IgD-negative memory B cell (primary cell): ENCODE data around the gene CIB4. TPM values are rescaled to one million over a fixed set of nuclear protein-coding genes. Genes with fewer than 3 reads are reported as not detected.
"Not testable (repeated sequence)": the region's sequence is repeated elsewhere in the genome, so short reads cannot be mapped to it uniquely, and the experiment has no call there.

ENCODE experiments used
- H3K27ac Mint-ChIP-seq, 3 donors: one replicate each; pipeline ENCODE4 v1.8.0; 2020 to 2022; ENCODE audit warnings: mild to moderate bottlenecking in 3 of 3, mixed read lengths in 3 of 3, moderate library complexity in 1 of 3
- H3K27me3 Mint-ChIP-seq: one replicate; pipeline ENCODE4 v1.8.0; 2021; ENCODE audit warnings: mixed read lengths
- H3K36me3 Mint-ChIP-seq: one replicate; pipeline ENCODE4 v1.8.0; 2020; ENCODE audit warnings: mild to moderate bottlenecking, mixed read lengths
- H3K4me1 Mint-ChIP-seq, 3 donors: one replicate each; pipeline ENCODE4 v1.8.0; 2020 to 2022; ENCODE audit warnings: mixed read lengths in 3 of 3, mild to moderate bottlenecking in 1 of 3
- H3K4me3 Mint-ChIP-seq, 4 donors: one replicate each; pipeline ENCODE4 v1.8.0; 2020 to 2022; ENCODE audit warnings: mild to moderate bottlenecking in 4 of 4, mixed read lengths in 4 of 4, moderate library complexity in 3 of 4
- H3K9me3 Mint-ChIP-seq, 3 donors: one replicate each; pipeline ENCODE4 v1.8.0; 2020 to 2021; ENCODE audit warnings: mixed read lengths in 3 of 3, mild to moderate bottlenecking in 1 of 3
- polyA plus RNA-seq: library from polyadenylated mRNA; unstranded; fragments of 300-500 nt; fragmentation: Illumina TruSeq; gene quantifications from one replicate; pipeline ENCODE4 v1.2.3, GENCODE V29; 2021

Gene CIB4
- polyA plus RNA-seq, 1 donor from 2014 or later = not detected

DNA sequence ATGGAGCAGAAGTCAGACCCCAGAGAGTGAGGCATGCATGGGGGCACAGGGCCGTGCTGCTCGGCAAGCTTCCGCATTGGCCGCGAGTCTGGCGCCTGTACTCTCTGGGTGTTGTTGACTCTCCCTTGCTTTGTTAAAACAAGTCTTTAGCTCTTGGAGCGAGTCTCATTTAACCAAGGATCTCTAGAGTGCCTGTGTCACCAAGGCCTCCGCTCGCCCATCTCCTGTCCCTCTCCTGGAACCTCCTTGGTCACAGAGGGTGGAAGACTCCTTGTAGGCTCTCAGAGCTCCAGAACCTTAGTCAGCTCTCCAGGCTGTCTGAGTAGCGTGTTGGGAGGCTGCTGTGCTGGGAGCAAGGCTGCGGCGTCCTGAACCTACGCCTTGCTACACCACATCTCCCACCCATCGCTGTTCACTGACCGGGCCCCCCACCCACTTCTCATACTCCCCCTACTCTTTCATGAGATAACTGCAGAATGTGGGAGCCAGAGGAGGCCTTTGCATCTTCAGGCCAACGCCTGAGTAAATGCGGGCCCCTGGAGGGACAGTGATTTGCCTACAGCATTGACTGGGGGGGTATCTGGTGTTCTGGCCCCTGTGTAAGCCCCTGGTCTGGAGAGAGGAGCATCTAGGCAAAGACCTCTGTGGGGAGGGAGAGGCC, 66.1 kb downstream of the CIB4 start:
- Mint-ChIP-seq H3K27me3 (peaks cover 24% of the 10 kb centered on the region), H3K9me3 (no peaks in the 10 kb centered on the region), H3K27ac (no peak overlapping the region), H3K4me1 (no peaks in the 10 kb centered on the region), H3K4me3 (no peak overlapping the region), H3K36me3 (no peaks in the 10 kb centered on the region)

DNA sequence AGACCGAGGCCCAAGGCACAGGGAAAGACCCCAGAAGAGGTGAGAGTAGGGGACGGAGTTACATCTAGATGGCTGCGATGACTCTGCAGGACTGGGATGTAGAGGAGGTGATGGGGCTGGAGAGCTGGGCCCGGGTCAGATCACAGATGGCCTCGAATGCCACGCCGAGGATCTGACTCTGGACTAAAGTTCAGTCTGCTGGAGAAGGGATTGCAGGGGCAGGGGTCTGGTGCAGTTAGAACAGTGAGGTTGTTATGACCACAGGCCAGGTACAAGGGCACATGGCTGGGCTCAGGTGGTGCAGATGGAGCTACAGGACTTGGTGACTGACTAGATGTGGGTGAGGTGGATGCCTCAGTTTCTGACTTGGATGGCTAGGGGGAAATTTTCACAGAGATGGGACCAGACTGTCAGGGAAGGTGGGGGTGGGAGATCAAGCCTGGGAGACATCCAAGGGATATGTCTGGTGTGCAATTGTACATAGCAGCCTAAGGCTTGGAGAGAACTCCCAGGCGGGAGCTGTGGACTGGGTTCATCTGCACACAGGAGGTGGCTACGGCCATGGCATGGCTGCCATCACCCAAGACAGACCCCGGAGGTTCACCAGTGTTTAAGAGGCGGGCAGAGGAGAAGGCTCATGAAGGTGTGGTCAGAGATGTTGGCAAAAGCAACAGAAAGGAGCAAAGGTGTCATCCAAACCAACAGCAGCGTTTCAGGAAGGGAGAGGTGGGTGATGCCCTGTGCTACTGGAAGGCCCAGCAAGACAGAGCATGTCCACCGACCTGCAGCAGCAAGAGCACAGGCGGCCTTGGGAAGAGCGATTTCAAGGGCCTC, 66.9 kb downstream of the CIB4 start:
- peaks cover 24% of the 10 kb centered on the region for H3K27me3 Mint-ChIP-seq
- H3K9me3 Mint-ChIP-seq = no peaks in the 10 kb centered on the region
- no peak overlapping the region for H3K27ac Mint-ChIP-seq
- H3K36me3 Mint-ChIP-seq = no peaks in the 10 kb centered on the region
- no peak overlapping the region for H3K4me3 Mint-ChIP-seq
- no peaks in the 10 kb centered on the region for H3K4me1 Mint-ChIP-seq

DNA sequence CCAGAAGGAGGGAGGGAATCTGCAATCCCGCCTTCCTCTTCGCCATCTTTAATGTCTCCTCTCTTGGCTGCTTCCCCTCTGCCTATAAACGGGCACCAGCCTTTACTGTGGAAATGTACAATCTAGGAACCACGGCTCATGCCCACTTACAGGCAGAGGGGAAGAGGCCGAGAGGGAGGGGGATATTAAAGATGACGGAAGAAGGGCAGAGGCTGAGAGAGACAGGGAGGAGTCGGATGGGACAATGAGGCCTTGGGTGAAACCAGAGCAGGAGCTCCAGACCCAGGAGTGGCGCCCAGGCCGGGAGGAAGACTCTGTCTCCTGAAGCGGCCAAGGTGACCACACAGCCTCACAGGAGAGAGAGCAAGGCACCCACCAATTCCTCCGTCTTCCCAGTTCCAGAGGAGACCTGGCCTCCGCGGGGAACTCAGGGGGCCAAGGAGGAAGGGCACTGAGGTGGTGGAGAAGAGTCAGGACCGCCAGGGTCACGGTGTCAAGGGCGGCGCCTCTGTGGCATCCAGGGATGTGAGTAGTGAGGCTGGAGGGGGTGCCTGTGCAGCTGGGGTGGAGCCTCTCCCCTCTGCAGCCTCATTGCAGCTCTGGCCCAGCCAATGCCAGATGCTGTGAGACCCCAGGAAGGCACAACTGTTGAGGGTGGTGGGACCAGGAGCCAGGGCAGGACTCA, 67.8 kb downstream of the CIB4 start:
- Mint-ChIP-seq H3K4me3 (no peak overlapping the region), H3K27me3 (peaks cover 25% of the 10 kb centered on the region), H3K27ac (no peak overlapping the region), H3K4me1 (no peaks in the 10 kb centered on the region), H3K36me3 (no peaks in the 10 kb centered on the region), H3K9me3 (no peaks in the 10 kb centered on the region)

- H3K4me1 Mint-ChIP-seq = no peaks in the 10 kb centered on the region
- no peaks in the 10 kb centered on the region for H3K9me3 Mint-ChIP-seq
- H3K27me3 Mint-ChIP-seq = peaks cover 20% of the 10 kb centered on the region
- H3K36me3 Mint-ChIP-seq = no peaks in the 10 kb centered on the region
- H3K27ac Mint-ChIP-seq = no peak overlapping the region
- H3K4me3 Mint-ChIP-seq = no peak overlapping the region
Measured at GRCh38 chr2:26572591-26572990, 68.6 kb downstream of the CIB4 start.

GRCh38 chr2:26571316-26571715, 69.8 kb downstream of the CIB4 start:
- no peaks in the 10 kb centered on the region for H3K9me3 Mint-ChIP-seq
- no peak overlapping the region for H3K27ac Mint-ChIP-seq
- H3K4me3 Mint-ChIP-seq = no peak overlapping the region
- peaks cover 17% of the 10 kb centered on the region for H3K27me3 Mint-ChIP-seq
- H3K4me1 Mint-ChIP-seq = no peaks in the 10 kb centered on the region
- H3K36me3 Mint-ChIP-seq = no peaks in the 10 kb centered on the region

DNA sequence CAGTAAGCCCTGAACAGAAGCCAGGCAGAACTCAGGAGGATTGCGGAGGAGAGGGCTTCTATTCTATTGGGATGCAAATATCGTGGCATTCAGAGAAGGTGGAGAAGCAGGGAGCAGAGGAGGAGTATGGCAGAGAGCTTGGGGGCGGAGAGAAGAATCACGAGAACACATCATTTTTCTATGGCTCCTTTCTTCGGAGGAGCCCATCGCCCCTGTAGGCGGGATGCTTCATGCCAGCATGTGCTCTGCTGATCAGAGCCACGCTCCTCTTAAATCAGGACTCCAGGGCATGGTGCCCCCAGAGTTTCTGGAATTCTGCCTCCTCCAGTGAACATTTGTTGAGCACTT, 71.1 kb downstream of the CIB4 start:
- Mint-ChIP-seq H3K36me3 (no peaks in the 10 kb centered on the region), H3K9me3 (peaks cover 0 to 3% (median 0%) of the 10 kb centered on the region in 3 donors), H3K4me1 (no peaks in the 10 kb centered on the region), H3K4me3 (no peak overlapping the region), H3K27me3 (peaks cover 22% of the 10 kb centered on the region), H3K27ac (no peak overlapping the region)

- no peak overlapping the region for H3K27ac Mint-ChIP-seq
- no peaks in the 10 kb centered on the region for H3K36me3 Mint-ChIP-seq
- H3K27me3 Mint-ChIP-seq = peaks cover 22% of the 10 kb centered on the region
- H3K9me3 Mint-ChIP-seq = peaks cover 0 to 3% (median 0%) of the 10 kb centered on the region in 3 donors
- no peak overlapping the region for H3K4me3 Mint-ChIP-seq
- H3K4me1 Mint-ChIP-seq = no peaks in the 10 kb centered on the region
Measured at GRCh38 chr2:26569216-26570082, 71.7 kb downstream of the CIB4 start.

GRCh38 chr2:26568076-26568890, 72.9 kb downstream of the CIB4 start:
- H3K27me3 Mint-ChIP-seq = peaks cover 28% of the 10 kb centered on the region
- no peak overlapping the region for H3K27ac Mint-ChIP-seq
- H3K9me3 Mint-ChIP-seq = peaks cover 0 to 3% (median 0%) of the 10 kb centered on the region in 3 donors
- no peak overlapping the region for H3K4me3 Mint-ChIP-seq
- H3K4me1 Mint-ChIP-seq = no peaks in the 10 kb centered on the region
- no peaks in the 10 kb centered on the region for H3K36me3 Mint-ChIP-seq

DNA sequence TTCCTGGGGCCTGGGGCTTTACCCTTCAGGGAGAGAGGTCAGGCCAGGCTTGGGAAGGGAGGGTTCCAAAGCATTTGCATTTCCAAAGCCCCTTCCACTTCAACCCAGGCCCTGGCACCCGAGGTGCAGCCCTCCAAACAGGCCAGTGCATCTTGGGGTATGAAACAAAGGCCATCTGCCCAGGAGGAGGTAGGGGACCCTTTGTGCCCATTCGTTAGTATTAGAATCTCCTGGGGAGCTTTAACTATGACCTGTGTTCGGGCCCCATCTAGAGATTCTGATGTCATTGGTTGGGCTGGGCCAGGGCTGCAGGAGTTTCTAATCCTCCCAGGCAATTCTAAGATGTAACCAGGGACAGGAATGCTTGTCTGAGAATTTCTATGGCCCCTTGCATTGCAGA, 73.6 kb downstream of the CIB4 start:
- Mint-ChIP-seq H3K9me3 (peaks cover 0 to 3% (median 0%) of the 10 kb centered on the region in 3 donors), H3K27ac (no peak overlapping the region), H3K27me3 (peaks cover 32% of the 10 kb centered on the region), H3K4me1 (no peaks in the 10 kb centered on the region), H3K4me3 (no peak overlapping the region), H3K36me3 (no peaks in the 10 kb centered on the region)

GRCh38 chr2:26566731-26567130, 74.4 kb downstream of the CIB4 start:
- H3K36me3 Mint-ChIP-seq, H3K27ac Mint-ChIP-seq, H3K4me3 Mint-ChIP-seq, H3K9me3 Mint-ChIP-seq, H3K4me1 Mint-ChIP-seq: not testable (repeated sequence)
- peaks cover 33% of the 10 kb centered on the region for H3K27me3 Mint-ChIP-seq

DNA sequence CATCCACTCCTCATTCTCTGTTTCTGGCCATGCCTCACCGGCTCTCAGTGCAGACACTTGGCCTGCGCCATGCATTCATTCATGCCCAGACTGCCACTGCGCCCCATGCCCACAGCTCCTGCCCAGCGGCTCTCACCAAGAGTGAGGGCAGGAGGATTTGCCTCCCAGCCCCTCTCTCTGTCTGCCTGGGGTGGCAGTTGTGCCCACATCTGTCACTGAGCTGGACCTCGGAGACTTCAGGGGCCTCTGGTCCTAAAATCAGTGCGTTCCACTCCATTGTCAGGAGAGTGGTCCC, 75.1 kb downstream of the CIB4 start:
- Mint-ChIP-seq H3K27me3 (peaks cover 35% of the 10 kb centered on the region), H3K9me3 (peaks cover 0 to 3% (median 0%) of the 10 kb centered on the region in 3 donors), H3K27ac (no peak overlapping the region), H3K4me1 (peaks cover 0 to 1% (median 0%) of the 10 kb centered on the region in 3 donors), H3K36me3 (no peaks in the 10 kb centered on the region), H3K4me3 (no peak overlapping the region)

- no peak overlapping the region for H3K4me3 Mint-ChIP-seq
- peaks cover 0 to 3% (median 0%) of the 10 kb centered on the region in 3 donors for H3K9me3 Mint-ChIP-seq
- no peak overlapping the region for H3K27ac Mint-ChIP-seq
Measured at GRCh38 chr2:26564121-26564644, 77.0 kb downstream of the CIB4 start.

DNA sequence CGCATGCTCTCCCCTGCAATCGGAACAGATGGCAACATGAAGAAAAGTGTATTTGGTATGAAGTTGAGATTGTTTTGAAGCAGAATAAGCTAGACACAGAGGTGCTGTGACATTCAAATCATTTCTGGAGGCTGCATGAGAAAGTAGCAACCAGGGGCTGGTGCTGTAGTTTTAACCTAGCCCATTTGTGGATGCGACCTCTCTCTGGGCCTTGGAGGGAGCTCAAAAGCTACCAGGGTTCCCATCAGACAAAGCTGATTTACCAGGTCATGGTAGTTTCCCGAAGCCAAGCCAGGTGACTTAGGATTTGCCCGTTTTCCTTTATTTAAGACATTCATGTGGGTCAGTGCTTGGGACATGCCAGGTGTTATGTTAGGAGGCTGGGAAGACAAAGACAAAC, 77.5 kb downstream of the CIB4 start:
- Mint-ChIP-seq H3K4me1 (peaks cover 0 to 1% (median 0%) of the 10 kb centered on the region in 3 donors), H3K27ac (no peak overlapping the region), H3K36me3 (no peaks in the 10 kb centered on the region), H3K4me3 (no peak overlapping the region), H3K27me3 (peaks cover 32% of the 10 kb centered on the region), H3K9me3 (peaks cover 0 to 3% (median 0%) of the 10 kb centered on the region in 3 donors)

More at GRCh38 chr2:26564121-26564644, 77.0 kb downstream of the CIB4 start:
- Mint-ChIP-seq H3K27me3 (peaks cover 36% of the 10 kb centered on the region), H3K36me3 (no peaks in the 10 kb centered on the region), H3K4me1 (peaks cover 0 to 1% (median 0%) of the 10 kb centered on the region in 3 donors)
